Activated CD4-positive, alpha-beta T cell treated with anti-CD3 and anti-CD28 coated beads, Interleukin-2, amount 10 ng/mL, durations not matched to agents 7 days and 5 days (primary cell): ENCODE data around the gene SLC35G3. TPM values are rescaled to one million over a fixed set of nuclear protein-coding genes. Genes with fewer than 3 reads are reported as not detected.
"Not testable (repeated sequence)": the region's sequence is repeated elsewhere in the genome, so short reads cannot be mapped to it uniquely, and the experiment has no call there.

ENCODE experiments used
- CTCF ChIA-PET: fragments of 350-600 bp; sonication (Branson Sonifier 250); formaldehyde crosslinking; loops from one replicate; lab custom pipeline; 2021; ENCODE audit warnings: antibody characterized with exemption; lab: Charles Lee
- POLR2A ChIA-PET: fragments of 350-600 bp; sonication (Branson Sonifier 250); formaldehyde crosslinking; loops from one replicate; lab custom pipeline; 2021; ENCODE audit warnings: antibody characterized with exemption; lab: Charles Lee
- DNase-seq: peaks from one replicate; pipeline ENCODE4 v3.0.0-alpha.2; 2020
- H3K27ac Mint-ChIP-seq: one replicate; pipeline ENCODE4 v1.8.0; 2021; ENCODE audit warnings: mild to moderate bottlenecking, moderate library complexity, mixed read lengths
- H3K27me3 Mint-ChIP-seq: one replicate; pipeline ENCODE4 v1.8.0; 2021; ENCODE audit warnings: mixed read lengths
- H3K36me3 Mint-ChIP-seq: one replicate; pipeline ENCODE4 v1.8.0; 2021; ENCODE audit warnings: low read depth, mixed read lengths
- H3K4me1 Mint-ChIP-seq: one replicate; pipeline ENCODE4 v1.8.0; 2021; ENCODE audit warnings: mixed read lengths
- H3K4me3 Mint-ChIP-seq: one replicate; pipeline ENCODE4 v1.8.0; 2021; ENCODE audit warnings: mild to moderate bottlenecking, moderate library complexity, mixed read lengths
- H3K9me3 Mint-ChIP-seq: one replicate; pipeline ENCODE4 v1.8.0; 2021; ENCODE audit warnings: mixed read lengths
- total RNA-seq, 2 experiments: library from RNA; stranded (reverse); gene quantifications; one replicate each; pipeline ENCODE4 v1.2.3, GENCODE V29; 2021

SLC35G3 gene
- not detected for total RNA-seq

- Mint-ChIP-seq H3K9me3 (peaks cover 18% of the 10 kb centered on the region), H3K4me1 (peaks cover 17% of the 10 kb centered on the region), H3K27ac (peak within 1 kb of the TSS; percentile 42)
- H3K4me3 Mint-ChIP-seq, POLR2A ChIA-PET, DNase-seq, CTCF ChIA-PET, H3K36me3 Mint-ChIP-seq, H3K27me3 Mint-ChIP-seq: not testable (repeated sequence)
Observed at GRCh38 chr17:35194001-35194400, at the start of gene SLC35G3. TSS of gene SLC35G3 (minus strand) at chr17:35194393. CDS start at chr17:35194307, 86 bp downstream.

GRCh38 chr17:35243561-35244340 lies 49.6 kb upstream of the SLC35G3 start:
- POLR2A ChIA-PET = interaction anchor here (0.8 to 1.3 kb wide), 4 partner anchors 29 to 293 kb away, joined by 3 to 16 read pairs (median 5); no protein-coding TSS in a partner anchor
- Mint-ChIP-seq H3K4me3 (peak overlapping the region; percentile 94), H3K27ac (peak overlapping the region; percentile 97), H3K27me3 (no peaks in the 10 kb centered on the region), H3K4me1 (peaks cover 53% of the 10 kb centered on the region), H3K9me3 (no peaks in the 10 kb centered on the region), H3K36me3 (peaks cover 78% of the 10 kb centered on the region)
- DNase-seq = peak; percentile 55
- CTCF ChIA-PET = interaction anchor here (0.7 to 1.3 kb wide), 5 partner anchors 11 to 351 kb away, joined by 3 to 4 read pairs (median 3); no protein-coding TSS in a partner anchor

GRCh38 chr17:35242805-35243560 lies 48.8 kb upstream of the SLC35G3 start, which contains the start of gene SLFN5:
TSS of gene SLFN5 (plus strand) at chr17:35243072. CDS start at chr17:35258691, 15,619 bp downstream.
- ChIA-PET CTCF (interaction anchor here (0.5 to 1.4 kb wide), 10 partner anchors 12 to 296 kb away, joined by 3 to 7 read pairs (median 4); no protein-coding TSS in a partner anchor), POLR2A (interaction anchor here (0.8 to 1.3 kb wide), 4 partner anchors 28 to 294 kb away, joined by 3 to 16 read pairs (median 5); no protein-coding TSS in a partner anchor)
- Mint-ChIP-seq H3K4me1 (peaks cover 53% of the 10 kb centered on the region), H3K27me3 (no peaks in the 10 kb centered on the region), H3K36me3 (peaks cover 78% of the 10 kb centered on the region), H3K27ac (peak within 1 kb of the TSS; percentile 97), H3K9me3 (no peaks in the 10 kb centered on the region), H3K4me3 (peak within 1 kb of the TSS; percentile 94)
- peak; percentile 96 for DNase-seq

DNA sequence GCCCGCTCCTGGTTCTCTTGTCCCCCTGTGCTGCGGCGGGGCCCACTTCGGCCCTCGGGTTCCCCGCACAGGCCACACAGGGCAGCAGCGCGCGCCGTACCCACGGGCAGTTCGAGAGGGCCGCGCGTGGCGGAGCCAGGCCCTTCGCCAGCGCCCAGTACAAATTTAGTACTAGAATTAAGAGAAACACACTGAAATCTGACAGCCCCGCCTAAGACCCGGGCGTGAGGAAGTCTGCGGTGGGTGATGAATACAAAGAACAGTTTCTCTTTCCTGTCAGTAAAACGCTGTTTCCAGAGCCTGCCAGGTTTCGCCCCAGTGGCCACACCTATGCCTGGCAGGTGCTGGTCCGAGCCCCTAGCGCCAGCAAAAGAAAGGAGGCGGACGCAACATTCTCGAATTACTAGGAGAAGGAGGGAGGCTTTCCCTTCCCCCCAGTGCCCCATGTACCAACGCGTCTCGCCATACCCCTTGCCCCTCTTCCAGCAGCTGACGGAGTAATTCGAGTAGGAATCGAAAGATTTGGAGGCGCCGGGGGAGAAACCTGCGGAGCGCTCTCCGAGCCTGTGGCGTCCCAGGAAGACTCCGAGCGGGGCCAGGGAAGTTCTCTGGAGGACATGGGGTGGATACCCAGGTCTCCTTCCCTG lies 48.1 kb upstream of the SLC35G3 start:
- ChIA-PET CTCF (interaction anchor here (0.6 to 2.3 kb wide), 11 partner anchors 11 to 76 kb away, joined by 3 to 13 read pairs (median 4); no protein-coding TSS in a partner anchor), POLR2A (interaction anchor here (1.1 to 2.2 kb wide), 3 partner anchors 27 to 294 kb away, joined by 7 to 16 read pairs (median 15); no protein-coding TSS in a partner anchor)
- Mint-ChIP-seq H3K27me3 (no peaks in the 10 kb centered on the region), H3K36me3 (peaks cover 78% of the 10 kb centered on the region), H3K9me3 (peaks cover 4% of the 10 kb centered on the region), H3K27ac (peak overlapping the region; percentile 97), H3K4me1 (peaks cover 53% of the 10 kb centered on the region), H3K4me3 (peak overlapping the region; percentile 94)
- DNase-seq = peak; percentile 93

DNA sequence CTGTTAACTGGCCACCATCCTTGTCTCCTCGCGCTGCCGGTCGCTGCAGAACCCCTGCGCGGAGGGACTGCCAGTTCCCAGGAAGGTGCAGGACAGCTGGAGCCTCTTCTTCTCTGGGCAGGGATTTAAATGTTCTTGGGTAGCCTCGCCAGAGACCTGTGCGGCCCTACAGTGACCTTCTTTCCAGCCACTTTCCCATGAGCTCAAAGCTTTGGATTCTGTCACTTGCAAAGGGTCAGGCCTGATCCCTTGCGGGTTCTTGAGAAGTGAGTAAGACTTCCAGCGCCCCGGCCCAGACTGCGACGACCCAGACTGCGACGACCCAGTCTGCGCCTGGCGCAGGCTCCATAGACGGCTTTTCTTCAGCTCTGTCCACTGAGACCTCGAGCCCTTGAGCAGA lies 47.3 kb upstream of the SLC35G3 start:
- H3K27ac Mint-ChIP-seq = peak overlapping the region; percentile 97
- peaks cover 8% of the 10 kb centered on the region for H3K9me3 Mint-ChIP-seq
- ChIA-PET CTCF (interaction anchor here (0.7 to 2.3 kb wide), 6 partner anchors 10 to 26 kb away, joined by 3 to 13 read pairs (median 4); no protein-coding TSS in a partner anchor), POLR2A (interaction anchor here (2.2 kb wide), 1 partner anchor 27 kb away, joined by 15 read pairs; no protein-coding TSS in a partner anchor)
- H3K27me3 Mint-ChIP-seq = no peaks in the 10 kb centered on the region
- peaks cover 56% of the 10 kb centered on the region for H3K4me1 Mint-ChIP-seq
- H3K4me3 Mint-ChIP-seq = peak overlapping the region; percentile 94
- peak; percentile 25 for DNase-seq
- peaks cover 80% of the 10 kb centered on the region for H3K36me3 Mint-ChIP-seq

GRCh38 chr17:35240861-35241260 lies 46.7 kb upstream of the SLC35G3 start:
- DNase-seq = no peak
- peaks cover 15% of the 10 kb centered on the region for H3K9me3 Mint-ChIP-seq
- ChIA-PET POLR2A (interaction anchor here (2.2 kb wide), 1 partner anchor 26 kb away, joined by 15 read pairs; no protein-coding TSS in a partner anchor), CTCF (interaction anchor here (0.7 to 2.3 kb wide), 11 partner anchors 9 to 1952 kb away, joined by 3 to 13 read pairs (median 4); no protein-coding TSS in a partner anchor)
- H3K4me1 Mint-ChIP-seq = peaks cover 56% of the 10 kb centered on the region
- no peaks in the 10 kb centered on the region for H3K27me3 Mint-ChIP-seq
- H3K27ac Mint-ChIP-seq = peak overlapping the region; percentile 97
- peaks cover 80% of the 10 kb centered on the region for H3K36me3 Mint-ChIP-seq
- peak overlapping the region; percentile 94 for H3K4me3 Mint-ChIP-seq

DNA sequence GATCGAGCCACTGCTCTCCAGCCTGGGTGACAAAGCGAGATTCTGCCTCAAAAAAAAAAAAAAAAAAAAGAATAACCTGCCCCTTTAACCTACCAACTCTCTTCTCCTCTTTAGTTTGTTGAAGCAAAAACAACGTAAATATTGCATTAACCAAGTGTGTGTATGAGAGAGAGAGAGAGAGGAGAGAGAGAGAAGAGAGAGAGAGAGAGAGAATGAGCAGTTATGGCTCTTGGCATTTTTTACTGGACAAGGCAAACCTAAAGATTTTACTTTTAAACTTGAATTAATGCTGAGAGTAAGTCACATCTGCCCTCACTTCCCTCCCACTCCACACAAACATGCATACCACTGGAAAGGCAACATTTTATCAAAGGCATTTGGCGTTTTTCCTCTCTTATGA lies 45.6 kb upstream of the SLC35G3 start:
- Mint-ChIP-seq H3K27me3 (no peaks in the 10 kb centered on the region), H3K9me3 (peaks cover 22% of the 10 kb centered on the region), H3K4me3 (peak overlapping the region; percentile 94), H3K27ac (peak overlapping the region; percentile 97), H3K4me1 (peaks cover 58% of the 10 kb centered on the region), H3K36me3 (peaks cover 78% of the 10 kb centered on the region)
- POLR2A ChIA-PET = interaction anchor here (2.2 kb wide), 1 partner anchor 25 kb away, joined by 15 read pairs; no protein-coding TSS in a partner anchor
- no peak for DNase-seq
- CTCF ChIA-PET = interaction anchor here (0.8 to 2.3 kb wide), 7 partner anchors 8 to 98 kb away, joined by 3 to 13 read pairs (median 5); no protein-coding TSS in a partner anchor

DNA sequence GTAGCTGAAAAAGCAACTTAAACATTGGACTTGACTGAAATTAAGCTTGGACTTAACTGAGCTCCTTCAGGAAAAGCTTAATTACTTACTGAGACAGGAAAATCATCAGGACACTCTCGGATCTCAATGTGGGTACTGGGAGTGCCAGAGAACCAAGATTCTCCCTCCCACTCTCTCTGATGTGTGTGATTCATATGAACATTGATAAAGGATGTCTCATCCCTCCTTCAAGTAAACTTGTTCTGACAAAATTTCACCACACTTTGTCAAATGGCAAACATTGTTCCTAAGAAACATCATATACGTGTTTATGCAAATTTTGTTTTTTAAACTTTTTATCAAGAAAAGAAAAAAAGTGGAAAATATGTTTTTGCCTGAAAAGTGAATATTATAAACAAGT lies 44.6 kb upstream of the SLC35G3 start:
- Mint-ChIP-seq H3K36me3 (peaks cover 75% of the 10 kb centered on the region), H3K27me3 (no peaks in the 10 kb centered on the region), H3K9me3 (peaks cover 26% of the 10 kb centered on the region), H3K4me1 (peaks cover 55% of the 10 kb centered on the region), H3K4me3 (peak overlapping the region; percentile 94), H3K27ac (peak overlapping the region; percentile 97)
- POLR2A ChIA-PET = interaction anchor here (0.6 kb wide), 1 partner anchor 399 kb away, joined by 3 read pairs; no protein-coding TSS in a partner anchor
- CTCF ChIA-PET = interaction anchor here (1.0 to 1.5 kb wide), 4 partner anchors 10 to 68 kb away, joined by 3 to 4 read pairs (median 4); no protein-coding TSS in a partner anchor
- no peak for DNase-seq

DNA sequence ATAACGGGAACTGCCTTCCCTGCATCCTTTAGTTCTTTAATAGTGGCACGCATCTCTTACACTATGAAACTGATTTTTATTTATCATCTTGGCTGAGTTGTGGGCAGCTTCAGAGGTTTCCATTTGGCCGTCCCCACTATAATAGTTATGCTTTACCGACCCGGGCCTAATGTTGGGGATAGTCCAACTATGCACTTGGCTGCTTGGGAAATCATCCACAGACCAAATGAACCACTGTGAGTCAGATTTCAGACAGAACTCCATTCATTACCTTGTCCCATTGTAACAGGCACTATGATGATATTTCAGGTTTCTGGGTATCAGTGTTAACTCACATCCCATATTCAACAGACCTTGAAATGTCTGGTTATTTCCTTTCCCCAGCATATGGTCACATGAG lies 42.6 kb upstream of the SLC35G3 start:
- peaks cover 56% of the 10 kb centered on the region for H3K4me1 Mint-ChIP-seq
- POLR2A ChIA-PET = no interaction called here

DNA sequence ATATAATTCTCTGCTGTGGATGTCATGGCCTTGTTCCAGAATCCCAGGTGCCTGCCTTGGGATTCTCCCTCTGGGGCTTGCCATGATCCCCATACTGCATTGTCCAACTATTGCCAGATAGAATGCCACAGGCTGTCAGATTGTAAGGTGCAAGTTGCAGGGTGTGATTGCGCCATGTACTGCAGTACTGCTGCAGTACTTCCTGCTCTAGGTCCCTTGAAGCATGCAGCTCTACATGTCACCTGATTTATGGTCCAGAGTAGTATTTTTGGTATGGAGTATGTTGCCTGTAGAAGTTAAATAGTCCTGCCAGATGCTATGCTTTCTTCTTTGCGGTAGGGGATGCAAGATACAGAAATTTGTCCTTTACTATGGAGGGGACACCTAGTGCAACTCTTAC lies 41.7 kb upstream of the SLC35G3 start:
- Mint-ChIP-seq H3K4me1 (peaks cover 61% of the 10 kb centered on the region), H3K36me3 (peaks cover 67% of the 10 kb centered on the region), H3K9me3 (peaks cover 27% of the 10 kb centered on the region), H3K27ac (no peak overlapping the region), H3K27me3 (no peaks in the 10 kb centered on the region), H3K4me3 (no peak overlapping the region)
- DNase-seq = no peak
- CTCF ChIA-PET = no interaction called here
- POLR2A ChIA-PET = no interaction called here

More for the DNA sequence above, 42.6 kb upstream of the SLC35G3 start:
- H3K9me3 Mint-ChIP-seq = peaks cover 26% of the 10 kb centered on the region
- H3K27me3 Mint-ChIP-seq = no peaks in the 10 kb centered on the region
- no peak for DNase-seq
- peaks cover 67% of the 10 kb centered on the region for H3K36me3 Mint-ChIP-seq
- H3K4me3 Mint-ChIP-seq = no peak overlapping the region
- CTCF ChIA-PET = interaction anchor here (1.4 kb wide), 1 partner anchor 13 kb away, joined by 4 read pairs; no protein-coding TSS in a partner anchor
- no peak overlapping the region for H3K27ac Mint-ChIP-seq

DNA sequence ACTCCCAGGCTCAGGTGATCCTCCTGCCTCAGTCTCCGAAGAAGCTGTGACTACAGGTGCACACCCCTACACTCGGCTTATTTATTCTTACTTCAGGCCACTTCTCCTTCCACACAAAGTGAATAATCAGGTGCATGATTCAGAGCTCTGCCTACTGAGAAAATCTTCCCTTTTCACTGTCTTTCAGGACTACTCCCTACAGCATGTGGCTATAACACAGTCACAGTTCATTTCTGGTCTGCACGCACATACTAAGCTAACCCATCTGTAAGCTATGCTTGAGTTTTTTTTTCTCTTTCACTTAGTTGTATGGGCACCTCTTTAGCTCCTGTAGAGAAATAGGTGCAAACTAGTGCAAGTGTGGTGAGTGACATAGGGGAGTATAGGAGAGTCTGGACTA lies 41.1 kb upstream of the SLC35G3 start:
- no peak for DNase-seq
- peaks cover 72% of the 10 kb centered on the region for H3K36me3 Mint-ChIP-seq
- ChIA-PET CTCF (interaction anchor here (0.6 kb wide), 1 partner anchor 90 kb away, joined by 4 read pairs; no protein-coding TSS in a partner anchor), POLR2A (interaction anchor here (0.6 kb wide), 1 partner anchor 352 kb away, joined by 3 read pairs; the partner anchor contains the start of gene AP2B1)
- no peak overlapping the region for H3K4me3 Mint-ChIP-seq
- peak overlapping the region; percentile 52 for H3K27ac Mint-ChIP-seq
- H3K4me1 Mint-ChIP-seq = peaks cover 64% of the 10 kb centered on the region
- peaks cover 31% of the 10 kb centered on the region for H3K9me3 Mint-ChIP-seq
- H3K27me3 Mint-ChIP-seq = no peaks in the 10 kb centered on the region
